DND-41 (cell line): ENCODE results near the gene SGMS1.

Experiments
- CTCF ChIP-seq: IDR thresholded peaks from 2 replicates; pipeline ENCODE4 v1.5.1; 2012; ENCODE audit warnings: borderline replicate concordance, low read length, moderate library complexity, mild to moderate bottlenecking; ENCODE audit not compliant: poor library complexity, severe bottlenecking; ENCODE audit errors: extremely low read depth
- EZH2 ChIP-seq: IDR thresholded peaks from 3 replicates; pipeline ENCODE4 v1.6.1; 2012; ENCODE audit warnings: borderline replicate concordance, low read depth, mild to moderate bottlenecking, moderate library complexity, low read length, inconsistent platforms; ENCODE audit not compliant: severe bottlenecking

GRCh38 chr10:50360077-50360850 is 263.5 kb downstream of the SGMS1 start:
- no peak for TF ChIP-seq CTCF
- no peak for TF ChIP-seq EZH2
